ENCODE results near the gene TXN. TPM values are rescaled to one million over a fixed set of nuclear protein-coding genes. Genes with fewer than 3 reads are reported as not detected.

TXN gene
- total and polyA plus RNA-seq, 10 of the 15 experiments (the other 5 are each of a cell fraction or from before 2014, with no cell fraction given): 309 to 2,304 (median 650) TPM

GRCh38 chr9:110298043-110298605 is 41.8 kb upstream of the TXN start:
- FAIRE-seq: no peak
- Histone ChIP-seq H3K4me1 (ENCODE audit: control insufficient read depth, insufficient read depth, low read length) (no peaks in the 10 kb centered on the region), H3K27me3 (replicated peaks in 1 of 2; ENCODE audit: control insufficient read depth in 2 of 2, insufficient read depth in 2 of 2, low read length in 1 of 2) (no peaks in the 10 kb centered on the region), H4K20me1 (ENCODE audit: control insufficient read depth, insufficient read depth) (no peaks in the 10 kb centered on the region), H3K4me3 (no peak overlapping the region), H3K4me2 (ENCODE audit: control insufficient read depth, insufficient read depth) (no peak overlapping the region), H3K9me3 (replicated peaks; ENCODE audit: control insufficient read depth, insufficient read depth, low read length) (no peaks in the 10 kb centered on the region), H3K79me2 (ENCODE audit: control insufficient read depth, insufficient read depth, low read length) (no peaks in the 10 kb centered on the region), H3K36me3 (ENCODE audit: control insufficient read depth in 2 of 2, insufficient read depth in 2 of 2, low read length in 1 of 2) (no peaks in the 10 kb centered on the region), H2AFZ (ENCODE audit: control insufficient read depth, low read depth, low read length) (no peak overlapping the region), H3K9ac (ENCODE audit: control insufficient read depth, insufficient read depth, low read length) (no peak overlapping the region), H3K27ac (ENCODE audit: control insufficient read depth, insufficient read depth) (no peak overlapping the region)
- ChIA-PET SMC1A (ENCODE audit: uncharacterized antibody, unreplicated experiment) (interaction anchor here (1.0 to 1.2 kb wide), 3 partner anchors 26 to 41 kb away, joined by 3 to 5 read pairs (median 3); no protein-coding TSS in a partner anchor), RAD21 (ENCODE audit: unreplicated experiment) (no interaction called here), CTCF (interaction anchor here (0.6 to 0.8 kb wide), 3 partner anchors 9 to 1049 kb away, joined by 3 read pairs; no protein-coding TSS in a partner anchor), POLR2A (interaction anchor here (0.7 kb wide), 1 partner anchor 21 kb away, joined by 5 read pairs; no protein-coding TSS in a partner anchor)
- BruUV-seq (replicated peaks): no TSS peak
- no peak for ATAC-seq
- DNase-seq (ENCODE audit: low read depth, low spot score): no peak
- intact Hi-C loops (cut with micrococcal nuclease; ENCODE audit: unreplicated experiment) (no loop called here), in situ Hi-C loops (cut with MboI) (no loop called here)
- WGBS (ENCODE audit: insufficient coverage, insufficient replicate concordance, low lambda C conversion rate, missing lambda C conversion rate): 71% methylated on average over 2 of the region's 2 CpGs
- TF ChIP-seq KLF5 (IDR thresholded peaks at IDR 0.05; ENCODE audit: partially characterized antibody): no peak
- TF ChIP-seq KDM1A (IDR thresholded peaks at IDR 0.05; ENCODE audit: borderline replicate concordance): no peak
- no peak for TF ChIP-seq ELK1 (IDR thresholded peaks at IDR 0.05; ENCODE audit: low read depth, low read length)
- TF ChIP-seq MYB (IDR thresholded peaks at IDR 0.05; ENCODE audit: borderline replicate concordance, low read depth, low read length): no peak
- no peak for TF ChIP-seq EZH2 (IDR thresholded peaks at IDR 0.05; ENCODE audit: borderline replicate concordance, control insufficient read depth, low read depth, low read length)
- TF ChIP-seq TBL1XR1 (IDR thresholded peaks at IDR 0.05; ENCODE audit: low read depth, low read length): no peak
- TF ChIP-seq JUND (IDR thresholded peaks at IDR 0.05; ENCODE audit: low read depth, low read length): no peak
- no peak for TF ChIP-seq IKZF1 (conservative IDR thresholded peaks at IDR 0.05)
- no peak for TF ChIP-seq ATF7 (IDR thresholded peaks at IDR 0.05; ENCODE audit: low read depth)
- no peak for TF ChIP-seq BCLAF1 (IDR thresholded peaks at IDR 0.05)
- no peak for TF ChIP-seq ASH2L (IDR thresholded peaks at IDR 0.05; ENCODE audit: borderline replicate concordance, low read depth)
- TF ChIP-seq TCF3 (IDR thresholded peaks at IDR 0.05; ENCODE audit: borderline replicate concordance, insufficient read depth, low read depth, low read length): no peak
- no peak for TF ChIP-seq IRF3 (IDR thresholded peaks at IDR 0.05)
